ENCODE measurements around the gene LTB4R2.
"Not testable (repeated sequence)": the region's sequence is repeated elsewhere in the genome, so short reads cannot be mapped to it uniquely, and the experiment has no call there.

Gene LTB4R2

DNA sequence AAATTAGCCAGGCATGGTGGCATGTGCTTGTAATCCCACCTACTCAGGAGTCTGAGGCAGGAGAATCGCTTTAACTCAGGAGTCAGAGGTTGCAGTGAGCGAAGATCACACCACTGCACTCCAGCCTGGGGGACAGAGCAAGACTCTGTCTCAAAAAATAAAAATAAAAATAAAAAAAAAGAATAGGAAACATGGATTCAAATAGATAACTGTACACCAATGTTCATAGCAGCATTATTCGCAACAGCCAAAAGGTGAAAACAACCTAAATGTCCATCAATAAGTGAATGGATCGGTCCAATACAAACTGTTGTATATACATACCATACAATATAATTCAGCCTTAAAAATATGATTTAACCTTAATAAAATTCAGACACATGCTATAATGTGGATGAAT, 32.9 kb downstream of the LTB4R2 start:
- H3K27ac ChIP-seq = no peak overlapping the region
- no peak overlapping the region for H3K4me3 ChIP-seq
- no peaks in the 10 kb centered on the region for H3K36me3 ChIP-seq (ENCODE audit: insufficient read depth, low read length)
- no peak overlapping the region for H3K9ac ChIP-seq (ENCODE audit: insufficient read length)
- no peak for TF ChIP-seq FOXP2 (optimal IDR thresholded peaks at IDR 0.05; ENCODE audit: control extremely low read depth, extremely low read length, insufficient read depth)
- TF ChIP-seq EZH2 (IDR thresholded peaks at IDR 0.05) = no peak
- TF ChIP-seq POLR2AphosphoS5 (IDR thresholded peaks at IDR 0.05; ENCODE audit: borderline replicate concordance, low read depth, low read length) = no peak
- no peaks in the 10 kb centered on the region for H3K9me3 ChIP-seq (ENCODE audit: low read depth, low read length)
- DNase-seq (ENCODE audit: low read depth, low spot score) = no peak

DNA sequence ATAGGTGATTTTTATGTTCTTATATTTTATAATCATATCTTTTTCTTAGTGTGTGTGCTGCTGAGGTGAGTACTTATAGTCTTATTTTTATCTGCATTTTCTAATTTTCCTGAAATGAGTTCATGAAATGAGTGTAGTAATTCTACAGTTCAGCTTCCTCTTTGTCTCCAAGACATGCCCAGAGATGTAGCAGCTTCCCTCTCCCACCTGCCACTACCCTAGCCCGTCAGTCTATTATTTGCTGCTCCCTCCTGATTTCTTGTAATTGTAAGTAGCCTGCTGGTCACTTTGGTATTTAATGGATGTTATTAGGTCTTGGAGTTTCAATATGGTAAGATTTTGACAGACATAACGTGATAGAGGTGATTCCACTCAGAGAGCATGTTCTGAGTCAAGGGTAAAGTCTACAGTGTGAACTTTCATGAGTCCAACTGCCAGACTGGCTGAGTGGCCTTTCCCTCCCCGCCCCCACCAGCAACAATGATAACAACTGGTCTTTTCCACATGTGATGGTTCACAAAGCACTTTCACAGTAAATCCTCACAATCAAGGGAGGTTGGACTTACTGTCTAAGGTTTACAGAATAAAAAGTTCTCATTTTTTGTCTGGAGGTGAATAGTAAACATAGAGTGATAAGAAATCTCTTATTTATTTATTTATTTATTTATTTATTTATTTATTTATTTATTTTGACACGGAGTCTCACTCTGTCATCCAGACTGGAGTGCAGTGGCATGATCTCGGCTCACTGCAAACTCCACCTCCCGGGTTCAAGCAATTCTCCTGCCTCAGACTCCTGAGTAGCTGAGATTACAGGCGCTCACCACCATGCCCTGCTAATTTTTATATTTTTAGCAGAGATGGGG, 34.1 kb downstream of the LTB4R2 start:
- Histone ChIP-seq H3K9me3 (ENCODE audit: low read depth, low read length) (no peaks in the 10 kb centered on the region), H3K27ac (no peak overlapping the region), H3K36me3 (ENCODE audit: insufficient read depth, low read length) (no peaks in the 10 kb centered on the region), H3K4me3 (no peak overlapping the region), H3K9ac (ENCODE audit: insufficient read length) (no peak overlapping the region)
- no peak for DNase-seq (ENCODE audit: low read depth, low spot score)
- no peak for TF ChIP-seq POLR2AphosphoS5 (IDR thresholded peaks at IDR 0.05; ENCODE audit: borderline replicate concordance, low read depth, low read length)
- no peak for TF ChIP-seq FOXP2 (optimal IDR thresholded peaks at IDR 0.05; ENCODE audit: control extremely low read depth, extremely low read length, insufficient read depth)
- TF ChIP-seq EZH2 (IDR thresholded peaks at IDR 0.05) = no peak

DNA sequence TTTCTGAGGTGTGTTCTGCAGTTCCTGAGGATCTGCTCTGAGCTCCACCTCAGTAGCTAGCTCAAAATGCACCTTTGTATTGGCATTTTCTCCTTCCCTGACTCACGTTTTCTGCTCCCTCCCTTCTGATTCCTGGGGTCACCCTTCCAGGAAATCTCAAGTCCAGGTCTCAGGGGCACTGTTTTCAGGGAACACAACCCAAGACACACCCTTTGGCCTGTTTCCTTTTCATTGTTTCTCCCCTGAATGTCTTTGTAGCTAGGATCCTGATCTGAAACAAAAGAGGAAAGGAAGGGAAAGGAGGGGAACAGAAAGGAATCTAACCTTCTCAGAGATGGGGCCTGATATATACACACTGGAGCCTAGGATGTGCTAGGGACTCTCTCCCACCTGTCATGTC, 37.2 kb downstream of the LTB4R2 start:
- H3K9ac ChIP-seq (ENCODE audit: insufficient read length) = no peak overlapping the region
- no peak for TF ChIP-seq FOXP2 (optimal IDR thresholded peaks at IDR 0.05; ENCODE audit: control extremely low read depth, extremely low read length, insufficient read depth)
- H3K4me3 ChIP-seq = no peak overlapping the region
- DNase-seq (ENCODE audit: low read depth, low spot score) = no peak
- H3K9me3 ChIP-seq (ENCODE audit: low read depth, low read length) = no peaks in the 10 kb centered on the region
- no peaks in the 10 kb centered on the region for H3K36me3 ChIP-seq (ENCODE audit: insufficient read depth, low read length)
- no peak overlapping the region for H3K27ac ChIP-seq

DNA sequence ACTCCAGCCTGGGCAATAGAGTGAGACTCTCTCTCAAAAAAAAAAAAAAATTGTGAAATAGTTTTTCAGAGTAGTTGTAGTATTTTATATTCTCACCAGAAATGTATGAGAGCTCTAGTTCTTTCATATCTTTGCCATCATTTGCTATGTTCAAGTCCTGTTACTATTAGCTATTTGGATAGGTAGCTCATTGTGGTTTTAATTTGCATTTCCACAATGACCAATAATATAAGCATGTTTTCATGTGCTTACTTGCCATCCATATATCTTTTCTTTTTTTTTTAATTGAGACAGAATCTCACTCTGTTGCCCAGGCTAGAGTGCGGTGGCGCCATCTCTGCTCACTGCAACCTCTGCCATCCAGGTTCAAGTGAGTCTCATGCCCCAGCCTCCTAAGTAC, 38.2 kb downstream of the LTB4R2 start:
- Histone ChIP-seq H3K4me3 (no peak overlapping the region), H3K9me3 (ENCODE audit: low read depth, low read length) (no peaks in the 10 kb centered on the region)

DNA sequence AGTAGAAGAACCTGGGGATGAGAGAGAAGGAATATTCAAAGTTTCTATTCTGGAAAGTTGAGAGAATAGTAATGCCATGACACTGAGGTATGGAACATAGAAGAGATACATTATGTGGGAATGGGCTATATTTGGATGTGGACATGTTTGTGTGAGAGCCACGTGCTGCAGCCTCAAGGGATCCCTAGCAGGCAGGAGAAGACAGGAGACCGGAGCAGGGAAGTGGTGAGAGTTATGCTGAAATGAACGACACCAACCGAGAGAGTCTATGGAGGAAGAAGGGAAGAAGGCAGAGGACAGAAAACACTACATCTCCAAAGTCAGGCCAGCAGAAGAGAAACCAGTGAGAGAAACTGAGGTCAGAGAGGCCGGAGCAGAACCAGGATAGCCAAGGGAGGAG, 39.8 kb downstream of the LTB4R2 start:
- Histone ChIP-seq H3K9me3 (ENCODE audit: low read depth, low read length) (no peaks in the 10 kb centered on the region), H3K27ac (no peak overlapping the region), H3K36me3 (ENCODE audit: insufficient read depth, low read length) (no peaks in the 10 kb centered on the region), H3K4me3 (no peak overlapping the region), H3K9ac (ENCODE audit: insufficient read length) (no peak overlapping the region)
- no peak for TF ChIP-seq EZH2 (IDR thresholded peaks at IDR 0.05)
- no peak for TF ChIP-seq POLR2AphosphoS5 (IDR thresholded peaks at IDR 0.05; ENCODE audit: borderline replicate concordance, low read depth, low read length)
- TF ChIP-seq FOXP2 (optimal IDR thresholded peaks at IDR 0.05; ENCODE audit: control extremely low read depth, extremely low read length, insufficient read depth) = no peak
- no peak for DNase-seq (ENCODE audit: low read depth, low spot score)

More for the DNA sequence above, 38.2 kb downstream of the LTB4R2 start:
- TF ChIP-seq EZH2 (IDR thresholded peaks at IDR 0.05) (no peak), POLR2AphosphoS5 (IDR thresholded peaks at IDR 0.05; ENCODE audit: borderline replicate concordance, low read depth, low read length) (no peak), FOXP2 (optimal IDR thresholded peaks at IDR 0.05; ENCODE audit: control extremely low read depth, extremely low read length, insufficient read depth) (no peak)
- no peak for DNase-seq (ENCODE audit: low read depth, low spot score)
- no peak overlapping the region for H3K27ac ChIP-seq
- H3K36me3 ChIP-seq (ENCODE audit: insufficient read depth, low read length) = no peaks in the 10 kb centered on the region
- H3K9ac ChIP-seq (ENCODE audit: insufficient read length) = no peak overlapping the region

DNA sequence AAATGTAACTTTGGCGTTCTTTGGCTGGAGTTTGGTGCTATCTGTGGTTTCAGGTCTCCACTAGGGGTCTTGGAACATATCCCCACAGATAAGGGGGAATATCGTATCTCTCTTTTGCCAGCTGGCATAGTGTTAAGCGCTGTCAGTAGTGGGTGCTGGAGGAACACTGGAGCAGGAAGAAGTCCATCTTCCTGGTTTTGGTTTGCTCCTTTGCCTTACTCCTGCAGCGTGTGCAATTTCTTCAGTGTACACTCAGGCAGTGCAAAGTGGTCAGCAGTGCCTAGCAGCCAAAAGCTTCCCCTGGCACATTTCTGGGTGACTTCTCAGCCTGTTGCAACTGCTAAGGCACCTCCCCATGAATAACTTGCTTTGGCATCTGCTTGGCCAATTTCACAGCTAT, 41.6 kb downstream of the LTB4R2 start:
- H3K9ac ChIP-seq (ENCODE audit: insufficient read length) = no peak overlapping the region
- H3K36me3 ChIP-seq (ENCODE audit: insufficient read depth, low read length) = no peaks in the 10 kb centered on the region
- H3K27ac ChIP-seq = no peak overlapping the region
- H3K4me3 ChIP-seq = no peak overlapping the region
- no peaks in the 10 kb centered on the region for H3K9me3 ChIP-seq (ENCODE audit: low read depth, low read length)
- no peak for DNase-seq (ENCODE audit: low read depth, low spot score)
- TF ChIP-seq EZH2 (IDR thresholded peaks at IDR 0.05) (no peak), FOXP2 (optimal IDR thresholded peaks at IDR 0.05; ENCODE audit: control extremely low read depth, extremely low read length, insufficient read depth) (no peak), POLR2AphosphoS5 (IDR thresholded peaks at IDR 0.05; ENCODE audit: borderline replicate concordance, low read depth, low read length) (no peak)

DNA sequence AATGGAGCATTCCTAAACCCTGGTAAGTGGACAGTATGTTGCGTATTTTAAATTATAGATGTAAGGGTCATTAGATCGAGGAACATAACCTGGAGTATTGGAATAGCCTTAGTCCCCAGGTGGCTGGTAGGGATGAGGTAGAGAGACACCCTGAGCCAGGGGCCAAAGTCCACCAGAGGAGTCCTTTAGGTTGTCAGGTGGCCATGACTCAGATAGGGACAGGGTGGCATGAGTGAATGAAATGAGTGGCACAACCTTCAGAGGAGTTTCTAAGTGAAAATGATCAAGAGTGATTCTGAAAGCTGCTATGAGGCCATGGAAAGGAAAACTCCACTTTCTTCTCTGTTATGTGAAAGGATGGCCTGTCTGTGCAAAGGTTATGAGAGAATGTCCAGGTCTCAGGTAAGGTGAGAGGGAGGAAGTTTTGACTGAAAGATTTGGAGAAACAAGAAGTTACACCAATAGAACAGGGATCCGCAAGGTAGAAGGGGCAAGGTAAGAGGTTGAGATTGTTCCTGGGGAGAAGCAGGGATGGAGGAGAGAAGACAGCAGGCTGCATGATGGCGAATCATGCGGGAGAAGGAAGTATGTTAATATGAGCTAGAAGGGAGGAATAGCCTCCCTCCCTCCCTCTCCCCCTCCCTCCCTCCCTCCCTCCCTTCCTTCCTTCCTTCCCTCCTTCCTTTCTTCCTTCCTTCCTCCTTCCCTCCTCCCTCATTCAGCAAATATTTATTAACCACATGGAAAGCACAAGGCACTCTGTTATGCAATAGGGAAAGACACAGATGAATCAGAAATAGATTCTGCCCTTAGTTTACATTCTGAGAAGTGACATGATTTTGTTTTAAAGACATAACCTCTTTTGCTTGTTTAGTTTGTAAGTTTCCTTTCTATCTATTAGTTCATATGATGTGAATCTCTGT, 43.9 kb downstream of the LTB4R2 start:
- peak; percentile 30 for DNase-seq (ENCODE audit: low read depth, low spot score)
- Histone ChIP-seq H3K27ac (peak overlapping the region; percentile 84), H3K9ac (ENCODE audit: insufficient read length) (peak overlapping the region; percentile 55), H3K4me3 (no peak overlapping the region), H3K36me3 (ENCODE audit: insufficient read depth, low read length) (no peaks in the 10 kb centered on the region), H3K9me3 (ENCODE audit: low read depth, low read length) (no peaks in the 10 kb centered on the region)
- TF ChIP-seq FOXP2 (optimal IDR thresholded peaks at IDR 0.05; ENCODE audit: control extremely low read depth, extremely low read length, insufficient read depth) (no peak), POLR2AphosphoS5 (IDR thresholded peaks at IDR 0.05; ENCODE audit: borderline replicate concordance, low read depth, low read length) (no peak)

DNA sequence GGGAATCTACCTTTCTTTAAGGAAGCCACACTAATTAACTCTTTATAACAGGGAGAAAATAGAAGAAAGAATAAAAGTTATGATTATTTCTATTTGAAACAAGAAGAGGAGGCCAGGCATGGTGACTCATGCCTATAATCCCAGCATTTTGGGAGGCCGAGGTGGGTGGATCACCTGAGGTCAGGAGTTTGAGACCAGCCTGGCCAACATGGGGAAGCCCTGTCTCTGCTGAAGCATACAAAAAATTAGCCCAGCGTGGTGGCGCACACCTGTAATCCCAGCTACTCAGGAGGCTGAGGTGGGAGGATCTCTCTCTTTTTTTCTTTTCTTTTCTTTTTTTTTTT, 44.5 kb downstream of the LTB4R2 start:
- peak overlapping the region; percentile 84 for H3K27ac ChIP-seq

More for the DNA sequence above, 44.5 kb downstream of the LTB4R2 start:
- H3K9ac ChIP-seq (ENCODE audit: insufficient read length) = peak overlapping the region; percentile 55
- not testable (repeated sequence) for H3K4me3 ChIP-seq; DNase-seq (ENCODE audit: low read depth, low spot score); H3K36me3 ChIP-seq (ENCODE audit: insufficient read depth, low read length); H3K9me3 ChIP-seq (ENCODE audit: low read depth, low read length)
